ENCODE measurements around the gene RPS4Y2. TPM values are rescaled to one million over a fixed set of nuclear protein-coding genes. Genes with fewer than 3 reads are reported as not detected.

The RPS4Y2 gene
- not detected in 2 replicates for total RNA-seq (2014; rRNA removed; shearing (Covaris generic); ENCODE audit: low replicate concordance)

DNA sequence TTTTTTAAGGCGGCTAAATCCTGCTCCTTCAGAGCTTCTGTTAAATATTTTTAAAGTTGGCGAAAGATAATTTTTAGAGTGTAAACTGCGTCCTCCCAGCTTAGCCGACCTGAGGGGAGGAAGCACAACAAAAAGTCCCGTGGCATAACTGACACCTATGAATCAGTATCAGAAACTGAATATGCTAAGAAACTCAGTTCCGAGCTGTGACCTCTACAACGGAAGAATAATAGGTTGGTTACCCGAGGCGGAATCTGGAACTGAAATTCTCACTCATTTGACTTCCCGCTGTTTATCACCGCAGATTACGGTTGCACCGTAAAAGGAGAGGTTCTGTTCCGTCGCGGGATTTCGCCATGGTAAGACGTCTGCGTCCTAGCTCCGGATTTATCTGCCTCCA, at the start of gene RPS4Y2:
Gene RPS4Y2 (plus strand): TSS at position 301 of the 400 bp plus-strand sequence. CDS start 56 bp downstream, at position 357.
- no peak for DNase-seq (ENCODE audit: low read depth)
- in situ Hi-C loops (cut with HindIII; ENCODE audit: low pct_unique_long_range_greater_than_20kb, low sequenced_read_pairs) = no loop called here

DNA sequence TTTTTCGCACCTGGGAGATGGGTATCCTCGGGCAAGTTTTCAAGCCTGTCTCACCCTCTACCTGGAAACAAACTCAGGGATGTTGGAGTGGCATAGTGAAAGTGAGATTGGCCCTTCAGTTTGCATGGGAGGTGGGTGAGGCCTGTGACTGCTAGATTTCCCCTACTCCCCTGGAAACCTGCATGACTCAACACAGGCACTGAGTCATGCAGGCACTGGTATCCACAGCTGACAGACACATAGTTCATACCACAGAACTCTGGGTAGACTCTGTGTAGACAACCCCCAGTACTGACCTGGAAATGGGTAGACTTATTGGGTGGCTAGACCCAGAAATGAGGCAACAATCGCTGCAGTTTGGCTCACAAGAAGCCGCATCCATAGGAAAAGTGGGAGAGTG, 41.5 kb upstream of the RPS4Y2 start:
- in situ Hi-C loops (cut with HindIII; ENCODE audit: low pct_unique_long_range_greater_than_20kb, low sequenced_read_pairs) = no loop called here
- DNase-seq (ENCODE audit: low read depth) = peak; percentile 21

DNA sequence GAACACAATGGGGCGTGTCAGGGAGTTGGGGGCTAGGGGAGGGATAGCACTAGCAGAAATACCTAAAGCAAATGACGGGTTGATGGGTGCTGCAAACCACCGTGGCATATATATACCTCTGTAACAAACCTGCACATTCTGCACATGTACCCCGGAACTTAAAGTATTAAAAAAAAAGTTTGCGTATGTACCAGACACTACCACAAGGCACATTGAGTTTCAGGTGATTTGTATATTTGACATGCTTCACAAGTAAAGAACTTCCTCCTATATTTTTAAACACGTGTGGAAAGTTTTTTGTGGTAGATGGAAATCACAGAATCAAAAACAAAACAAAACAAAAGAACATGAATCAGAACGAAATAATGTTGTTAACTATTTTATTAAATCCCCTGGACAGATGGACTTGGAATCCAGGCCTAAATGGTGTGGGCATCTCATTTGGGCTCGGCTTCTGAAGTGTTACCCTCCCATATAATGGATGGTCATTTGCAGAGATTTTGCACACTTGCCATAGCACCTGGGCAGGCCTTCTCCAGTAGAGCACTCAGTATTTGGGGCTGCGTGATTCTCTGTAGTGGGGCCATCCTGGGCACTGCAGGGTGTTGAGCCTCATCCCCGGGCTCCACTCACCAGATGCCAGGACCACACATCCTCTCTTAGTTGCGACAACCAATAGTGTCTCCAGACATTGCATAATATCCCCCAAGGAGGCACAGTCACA, 29.6 kb upstream of the RPS4Y2 start:
- DNase-seq (ENCODE audit: low read depth) = no peak
- in situ Hi-C loops (cut with HindIII; ENCODE audit: low pct_unique_long_range_greater_than_20kb, low sequenced_read_pairs) = no loop called here

DNA sequence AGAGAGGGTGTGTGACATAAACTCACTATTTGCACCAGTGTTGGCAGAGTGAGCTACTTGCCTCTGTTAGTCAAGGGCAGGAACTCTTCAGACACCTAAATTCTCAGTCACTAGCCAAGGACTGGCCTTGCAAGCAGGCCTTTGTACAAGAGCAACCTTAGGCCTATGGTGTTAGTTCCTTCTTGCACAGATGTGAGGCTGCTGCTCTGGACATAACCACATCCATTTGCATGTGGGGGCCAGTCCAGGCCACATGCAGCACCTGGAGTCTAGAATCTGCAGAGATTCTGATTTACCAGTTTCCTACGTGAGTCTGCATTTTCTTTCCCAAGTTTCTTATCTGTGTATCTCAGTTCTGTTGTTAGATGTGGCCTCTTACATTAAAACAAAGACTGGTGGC, 20.7 kb upstream of the RPS4Y2 start:
- in situ Hi-C loops (cut with HindIII; ENCODE audit: low pct_unique_long_range_greater_than_20kb, low sequenced_read_pairs) = no loop called here
- no peak for DNase-seq (ENCODE audit: low read depth)

DNA sequence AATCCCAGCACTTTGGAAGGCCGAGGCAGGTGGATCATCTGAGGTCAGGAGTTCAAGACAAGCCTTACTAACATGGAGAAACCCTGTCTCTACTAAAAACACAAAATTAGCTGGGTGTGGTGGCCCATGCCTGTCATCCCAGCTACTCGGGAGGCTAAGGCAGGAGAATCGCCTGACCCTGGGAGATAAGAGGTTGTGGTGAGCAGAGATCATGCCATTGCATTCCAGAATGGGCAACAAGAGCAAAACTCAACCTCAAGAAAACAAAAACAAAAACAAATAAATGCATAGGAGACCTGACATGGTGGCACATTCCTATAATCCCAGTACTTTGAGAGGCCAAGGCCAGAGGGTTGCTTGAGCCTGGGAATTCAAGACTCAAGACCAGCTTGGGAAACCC, 16.1 kb upstream of the RPS4Y2 start:
- DNase-seq (ENCODE audit: low read depth) = no peak
- in situ Hi-C loops (cut with HindIII; ENCODE audit: low pct_unique_long_range_greater_than_20kb, low sequenced_read_pairs) = no loop called here

DNA sequence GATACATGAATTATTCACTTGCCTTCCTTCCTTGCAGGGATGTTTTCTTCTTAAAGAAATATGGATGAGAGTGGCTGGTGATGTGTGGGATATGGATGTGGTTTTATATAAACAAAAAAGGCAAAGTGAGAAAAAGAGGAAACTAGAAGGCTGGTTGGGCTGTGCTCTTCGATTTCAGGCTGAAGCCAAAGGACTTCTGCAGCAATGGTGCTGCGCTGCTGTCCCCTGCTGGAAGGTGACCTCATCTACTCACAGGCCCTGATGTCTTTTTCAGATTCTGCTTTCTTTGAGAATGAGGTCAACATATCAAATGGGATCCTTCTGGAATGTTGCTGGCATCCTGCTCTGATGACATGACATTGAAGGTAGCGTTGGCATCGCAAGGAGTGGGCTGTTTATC, 15.3 kb upstream of the RPS4Y2 start:
- DNase-seq (ENCODE audit: low read depth) = peak; percentile 2
- in situ Hi-C loops (cut with HindIII; ENCODE audit: low pct_unique_long_range_greater_than_20kb, low sequenced_read_pairs) = no loop called here

DNA sequence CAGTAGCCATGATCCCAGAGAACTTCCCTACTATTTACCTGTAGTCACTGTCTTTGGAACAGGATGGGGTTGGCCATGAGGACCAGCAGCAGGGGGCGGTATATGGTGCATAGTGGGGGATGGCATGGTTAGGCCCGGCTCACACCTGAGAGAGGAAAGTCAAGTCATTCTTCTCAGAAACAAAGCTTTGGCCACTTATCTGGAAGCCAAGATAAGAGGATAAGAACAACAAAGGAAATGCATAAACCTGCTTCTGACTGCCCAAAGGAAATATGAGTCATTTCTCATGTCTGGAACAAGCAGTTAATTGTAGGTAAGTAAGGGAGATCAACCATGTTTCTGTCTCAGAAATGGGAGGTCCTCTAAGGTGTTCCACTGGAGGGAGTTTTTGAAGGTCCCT, 10.8 kb upstream of the RPS4Y2 start:
- in situ Hi-C loops (cut with HindIII; ENCODE audit: low pct_unique_long_range_greater_than_20kb, low sequenced_read_pairs) = no loop called here
- DNase-seq (ENCODE audit: low read depth) = no peak

DNA sequence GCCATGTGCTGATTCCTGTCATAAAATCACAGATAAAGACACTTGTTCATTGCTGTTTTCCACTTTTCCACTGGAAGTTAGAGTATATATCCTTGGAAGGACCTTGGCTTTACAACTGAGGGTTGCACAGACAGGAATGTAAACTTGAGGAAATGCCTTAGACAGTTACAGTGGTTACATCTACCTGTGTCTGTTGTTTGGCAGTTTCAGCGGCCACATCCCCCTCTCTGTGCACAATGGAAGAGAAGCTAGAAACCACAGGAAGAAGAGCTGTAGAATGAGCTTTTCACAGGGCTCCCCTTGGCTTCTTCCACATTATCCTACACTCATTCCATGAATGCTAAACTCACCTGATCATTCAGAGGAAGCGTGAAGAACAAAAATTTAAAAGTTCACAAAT, 9.0 kb upstream of the RPS4Y2 start:
- in situ Hi-C loops (cut with HindIII; ENCODE audit: low pct_unique_long_range_greater_than_20kb, low sequenced_read_pairs) = no loop called here
- DNase-seq (ENCODE audit: low read depth) = no peak

DNA sequence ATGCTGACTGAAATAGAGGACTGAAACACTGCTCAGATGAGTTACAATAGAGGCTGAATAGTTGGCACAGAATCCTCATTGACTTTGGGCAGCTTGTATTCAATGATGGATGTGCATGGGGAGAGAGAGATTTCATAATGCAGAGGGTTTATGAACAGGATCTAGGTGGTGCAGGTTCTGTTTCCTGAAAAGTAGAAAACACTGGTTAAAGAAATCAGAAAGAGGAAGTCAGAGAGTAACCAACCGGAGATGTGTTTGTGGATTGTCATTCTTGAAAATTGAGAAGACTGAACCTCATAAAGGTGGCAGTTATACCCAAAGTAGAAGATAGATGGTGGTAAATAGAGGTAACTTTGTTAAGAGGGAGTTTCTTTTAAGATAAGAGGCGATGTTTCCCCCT, 8.0 kb downstream of the RPS4Y2 start:
- in situ Hi-C loops (cut with HindIII; ENCODE audit: low pct_unique_long_range_greater_than_20kb, low sequenced_read_pairs) = no loop called here

DNA sequence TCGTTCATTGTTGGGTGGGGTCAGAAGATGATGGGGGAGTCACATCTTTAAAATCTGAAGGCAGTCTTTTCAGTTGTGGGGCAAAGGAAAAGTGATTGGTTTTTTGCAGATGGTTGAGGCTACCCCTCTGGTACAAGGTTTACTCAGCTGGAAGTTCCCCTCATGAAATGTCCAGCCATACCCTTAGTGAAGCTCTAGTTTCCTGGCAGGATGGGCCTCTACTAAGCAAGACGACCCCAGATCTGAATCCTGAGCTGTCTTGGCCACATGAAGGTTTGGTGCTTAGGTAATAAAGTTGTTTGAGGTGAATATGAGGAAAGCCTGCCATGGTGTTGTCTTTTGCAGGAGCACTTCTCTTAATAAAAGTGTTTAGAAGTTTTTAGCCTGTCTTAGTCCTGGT, 9.2 kb downstream of the RPS4Y2 start:
- DNase-seq (ENCODE audit: low read depth) = no peak
- in situ Hi-C loops (cut with HindIII; ENCODE audit: low pct_unique_long_range_greater_than_20kb, low sequenced_read_pairs) = no loop called here

More for the DNA sequence above, 8.0 kb downstream of the RPS4Y2 start:
- DNase-seq (ENCODE audit: low read depth) = no peak

DNA sequence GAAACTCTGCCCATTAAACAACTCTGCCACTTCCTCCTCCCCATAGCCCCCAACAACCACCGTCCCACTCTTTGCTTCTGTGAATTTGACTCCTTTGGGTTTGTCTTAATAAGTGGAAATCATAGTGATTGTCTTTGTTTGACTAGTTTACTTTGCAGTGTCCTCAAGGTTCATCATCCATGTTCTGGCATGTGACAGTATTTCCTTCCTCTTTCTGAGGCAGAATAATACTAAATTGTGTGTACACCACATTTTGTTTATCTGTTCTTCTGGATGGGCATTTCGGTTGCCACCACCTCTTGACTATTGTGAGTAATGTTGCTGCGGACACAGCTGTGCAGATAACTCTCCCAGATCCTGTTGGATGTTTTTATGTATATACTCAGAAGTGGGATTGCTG, 14.8 kb downstream of the RPS4Y2 start:
- no peak for DNase-seq (ENCODE audit: low read depth)
- in situ Hi-C loops (cut with HindIII; ENCODE audit: low pct_unique_long_range_greater_than_20kb, low sequenced_read_pairs) = no loop called here

DNA sequence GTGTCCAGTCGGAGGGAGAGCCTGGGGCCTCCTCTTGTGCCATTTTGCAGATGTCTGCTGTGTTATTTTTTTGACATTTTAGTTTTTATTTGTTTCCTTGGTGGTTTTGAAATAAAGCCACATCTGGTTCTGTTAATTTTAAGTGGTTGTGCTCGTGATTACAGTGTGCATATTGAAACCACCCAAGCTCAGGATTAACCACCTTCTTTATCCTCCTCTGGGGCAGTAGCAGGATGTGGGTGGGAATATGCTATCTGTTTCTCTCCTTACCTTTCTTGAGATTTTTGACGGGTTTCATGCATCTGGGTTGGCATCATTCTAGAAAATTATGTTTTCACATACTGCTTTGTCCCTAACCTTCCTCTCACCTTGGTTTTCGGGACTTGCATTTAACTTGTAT, 20.2 kb downstream of the RPS4Y2 start:
- DNase-seq (ENCODE audit: low read depth) = no peak
- in situ Hi-C loops (cut with HindIII; ENCODE audit: low pct_unique_long_range_greater_than_20kb, low sequenced_read_pairs) = no loop called here

DNA sequence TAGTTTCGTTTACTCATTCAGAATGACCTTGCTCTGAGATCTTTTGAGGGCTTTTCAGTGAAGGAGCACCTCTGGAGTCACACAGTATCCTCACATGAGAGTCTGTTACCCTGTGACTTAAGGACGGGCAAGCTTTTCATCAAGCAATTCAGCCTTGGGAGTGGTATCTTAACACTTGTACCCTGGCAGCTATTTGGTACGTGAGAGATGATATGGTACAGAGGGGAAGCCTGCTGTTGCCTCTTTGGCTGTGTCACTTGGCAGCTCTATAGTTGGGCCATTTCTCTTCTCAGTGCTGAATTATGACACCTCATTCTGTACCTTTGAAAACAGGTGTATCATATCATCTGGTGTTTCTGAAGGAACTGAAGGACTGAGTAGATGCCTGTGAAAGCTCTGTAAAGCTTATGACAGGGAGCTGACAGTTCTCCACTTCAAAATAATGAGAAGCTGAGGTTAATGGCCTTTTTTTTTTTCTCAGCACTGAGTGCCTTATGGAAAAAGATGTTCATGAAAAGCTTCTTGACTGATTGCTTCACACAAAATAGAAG, 24.3 kb downstream of the RPS4Y2 start:
- in situ Hi-C loops (cut with HindIII; ENCODE audit: low pct_unique_long_range_greater_than_20kb, low sequenced_read_pairs) = no loop called here

DNA sequence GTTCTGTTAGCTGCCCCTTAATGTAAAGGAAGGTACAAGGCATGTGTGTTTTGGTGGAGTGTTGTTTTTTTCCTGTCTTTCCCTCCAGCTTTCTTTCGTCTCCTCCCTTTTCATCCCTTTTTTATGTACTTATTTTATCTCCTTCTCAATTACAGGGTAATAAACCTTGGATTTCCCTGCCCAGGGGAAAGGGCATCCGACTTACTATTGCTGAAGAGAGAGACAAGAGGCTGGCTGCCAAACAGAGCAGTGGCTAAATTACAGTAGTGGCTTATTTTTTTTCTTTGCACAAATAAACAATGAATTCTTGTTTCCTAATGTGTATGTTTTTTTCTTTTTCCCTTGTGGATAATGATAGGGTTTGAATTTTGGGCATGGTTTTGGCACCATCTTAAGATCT, 24.9 kb downstream of the RPS4Y2 start:
- in situ Hi-C loops (cut with HindIII; ENCODE audit: low pct_unique_long_range_greater_than_20kb, low sequenced_read_pairs) = no loop called here
- no peak for DNase-seq (ENCODE audit: low read depth)

More for the DNA sequence above, 24.3 kb downstream of the RPS4Y2 start:
- no peak for DNase-seq (ENCODE audit: low read depth)

DNA sequence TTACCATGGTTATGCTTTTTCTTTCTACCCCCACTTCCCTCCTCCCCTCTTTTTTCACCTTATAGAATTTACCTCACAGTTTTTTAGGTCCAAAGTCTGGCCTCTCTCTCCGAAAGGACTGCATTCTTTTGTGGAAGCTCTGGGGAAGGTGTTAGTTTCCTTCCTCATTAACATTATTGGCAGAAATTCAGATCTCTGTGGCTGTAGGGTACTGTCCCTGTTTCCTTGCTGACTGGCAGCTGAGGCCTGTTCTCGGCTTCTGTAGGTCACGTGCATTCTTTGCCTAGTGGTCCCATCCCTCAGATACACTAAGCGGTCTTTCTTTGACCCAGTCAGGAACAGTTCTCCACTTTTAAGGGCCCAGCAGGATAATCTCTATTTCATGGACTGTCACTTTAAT, 25.5 kb downstream of the RPS4Y2 start:
- DNase-seq (ENCODE audit: low read depth) = no peak
- in situ Hi-C loops (cut with HindIII; ENCODE audit: low pct_unique_long_range_greater_than_20kb, low sequenced_read_pairs) = no loop called here

DNA sequence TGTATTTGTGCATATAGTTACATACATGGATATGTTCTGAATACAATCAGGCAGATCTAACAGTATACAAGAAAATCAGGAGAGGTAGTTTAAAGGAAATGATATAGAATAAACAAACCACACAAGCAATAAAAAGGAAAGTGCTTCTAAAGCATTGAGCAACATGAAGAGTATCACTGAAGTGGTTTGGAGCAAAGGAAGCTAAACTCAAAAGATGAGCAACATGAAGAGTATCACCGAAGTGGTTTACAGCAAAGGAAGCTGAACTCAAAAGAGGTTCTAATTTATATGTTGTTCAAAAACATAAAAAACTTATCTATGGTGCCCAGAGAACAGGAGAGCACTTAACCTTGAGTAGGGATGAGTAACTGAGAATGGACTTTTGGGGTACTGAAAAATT, 29.1 kb downstream of the RPS4Y2 start:
- DNase-seq (ENCODE audit: low read depth) = no peak
- in situ Hi-C loops (cut with HindIII; ENCODE audit: low pct_unique_long_range_greater_than_20kb, low sequenced_read_pairs) = no loop called here

DNA sequence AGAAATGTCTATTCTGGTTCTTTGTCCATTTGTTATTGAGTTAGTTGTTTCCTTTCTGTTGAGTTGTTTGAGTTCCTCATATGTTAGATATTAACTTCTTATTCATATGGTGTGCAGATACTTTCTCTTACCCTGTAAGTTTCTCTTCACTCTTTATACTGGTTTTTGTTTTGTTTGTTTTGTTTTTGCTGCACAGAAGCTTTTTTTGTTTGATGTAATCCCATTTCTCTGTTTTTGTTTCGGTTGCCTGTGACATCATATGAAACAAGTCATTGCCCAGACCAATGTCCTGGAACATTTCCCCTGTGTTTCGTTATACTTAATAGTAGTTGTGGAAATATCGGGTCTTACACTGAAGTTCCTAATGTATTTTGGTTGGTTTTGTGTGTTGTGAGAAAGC, 31.2 kb downstream of the RPS4Y2 start:
- in situ Hi-C loops (cut with HindIII; ENCODE audit: low pct_unique_long_range_greater_than_20kb, low sequenced_read_pairs) = no loop called here
- DNase-seq (ENCODE audit: low read depth) = peak; percentile 5

DNA sequence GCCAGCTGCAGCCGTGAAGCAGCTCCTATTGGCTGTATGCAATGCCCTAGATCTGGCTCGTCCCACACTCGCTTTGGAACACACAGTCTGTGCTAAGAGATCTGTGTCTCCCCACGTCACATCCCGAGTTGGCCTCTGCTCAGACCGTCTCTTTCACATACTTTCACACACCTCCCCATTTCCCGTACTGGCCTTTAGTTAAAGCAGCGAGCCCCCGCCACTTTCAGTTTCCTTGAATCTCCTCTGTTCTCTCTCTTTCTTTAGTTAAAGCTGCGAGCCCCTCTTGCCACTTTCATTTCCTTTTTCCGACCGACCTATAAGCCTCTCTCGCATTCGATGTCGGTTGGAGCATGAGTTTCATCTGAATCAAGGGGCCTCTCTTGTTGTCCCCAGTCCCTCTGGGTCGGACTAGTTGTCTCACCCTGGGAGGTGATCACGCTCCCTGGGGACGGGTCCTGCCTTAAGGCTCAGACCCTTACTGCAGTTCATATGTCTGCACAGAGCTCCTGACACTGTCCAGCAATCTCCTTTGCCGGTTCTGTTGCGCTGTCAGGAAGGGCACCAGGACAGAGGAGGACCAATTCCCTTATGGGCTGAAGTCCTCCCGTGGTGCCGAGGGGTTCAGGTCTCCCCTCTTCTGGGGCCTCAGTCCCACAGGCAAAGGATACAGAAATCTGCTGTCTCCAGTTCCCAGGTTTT, 42.6 kb downstream of the RPS4Y2 start:
- in situ Hi-C loops (cut with HindIII; ENCODE audit: low pct_unique_long_range_greater_than_20kb, low sequenced_read_pairs) = no loop called here
- DNase-seq (ENCODE audit: low read depth) = no peak

DNA sequence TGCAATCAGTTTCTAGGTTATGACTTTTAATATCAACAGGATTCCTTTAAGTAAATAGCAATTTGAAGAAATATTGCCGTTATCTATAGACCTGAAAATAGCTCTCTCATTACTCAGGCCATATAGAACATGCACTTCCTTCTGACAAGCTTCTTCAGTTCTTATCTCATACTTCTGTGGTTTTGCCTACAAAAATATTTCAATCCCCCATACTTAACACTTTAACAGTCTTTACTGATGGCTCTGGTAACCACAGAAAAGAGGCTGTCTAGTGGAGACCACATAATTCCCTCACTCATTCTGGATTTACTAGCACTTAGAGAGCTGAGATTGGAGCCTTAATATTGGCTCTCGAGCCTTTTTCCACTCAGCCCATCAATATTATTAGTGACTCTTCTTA, 46.8 kb downstream of the RPS4Y2 start:
- in situ Hi-C loops (cut with HindIII; ENCODE audit: low pct_unique_long_range_greater_than_20kb, low sequenced_read_pairs) = no loop called here
- DNase-seq (ENCODE audit: low read depth) = no peak

DNA sequence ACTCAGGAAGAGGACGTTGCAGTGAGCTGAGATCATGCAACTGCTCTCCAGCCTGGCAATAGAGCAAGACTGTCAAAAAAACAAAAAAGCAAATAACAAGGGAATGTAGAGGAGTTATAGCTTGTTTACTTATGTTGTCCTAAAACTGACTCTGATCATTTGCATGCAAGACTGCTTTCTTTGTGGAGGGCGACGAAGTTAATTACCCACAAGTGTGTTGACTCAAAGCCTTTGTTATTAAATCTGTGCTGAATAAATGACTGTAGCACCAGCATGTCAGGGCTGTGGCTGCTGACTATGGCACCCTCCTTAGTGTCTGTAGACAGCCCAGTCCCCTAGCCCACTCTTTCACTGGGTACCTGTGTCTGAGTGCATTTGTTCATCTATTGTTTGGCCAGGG, 50.3 kb downstream of the RPS4Y2 start:
- in situ Hi-C loops (cut with HindIII; ENCODE audit: low pct_unique_long_range_greater_than_20kb, low sequenced_read_pairs) = no loop called here
- DNase-seq (ENCODE audit: low read depth) = no peak

All from Caki2 (cell line).